Body of pancreas (tissue), 4 donors: ENCODE data around the gene RNPS1.

ENCODE experiments used
- CTCF ChIP-seq, 7 experiments: fragments of 450-650 bp in 4 of 7; fragments of 200-600 bp in 3 of 7; sonication (generic) in 3 of 7; IDR thresholded peaks; one replicate each; pipeline ENCODE4 v1.5.1; 2016 to 2019; ENCODE audit warnings: antibody characterized with exemption in 7 of 7
- POLR2A ChIP-seq, 3 donors: fragments of 450-650 bp; IDR thresholded peaks; one replicate each; pipeline ENCODE4 v1.6.1; 2016; ENCODE audit warnings: antibody characterized with exemption in 3 of 3, mild to moderate bottlenecking in 2 of 3

- TF ChIP-seq POLR2A (IDR thresholded peaks at IDR 0.05) (no peak), CTCF (IDR thresholded peaks at IDR 0.05) (no peak)
These were observed 61.5 kb downstream of the RNPS1 start for GRCh38 chr16:2206420-2206779.
